HepG2 (cell line): ENCODE results near the gene PPOX. TPM values are rescaled to one million over a fixed set of nuclear protein-coding genes. Genes with fewer than 3 reads are reported as not detected.

Experiments used
- ATF7 ChIP-seq, 2 experiments: fragments of 450-650 bp in 1 of 2; sonication (generic) in 1 of 2; formaldehyde crosslinking in 1 of 2; IDR thresholded peaks; 2 replicates each; pipeline versions ENCODE4 v1.4.0 to v1.6.1; 2016 to 2020; ENCODE audit warnings: antibody characterized with exemption in 1 of 2, mild to moderate bottlenecking in 1 of 2, missing genetic modification reagents in 1 of 2
- DBP ChIP-seq: sonication (generic); formaldehyde crosslinking; IDR thresholded peaks from 2 replicates; pipeline ENCODE4 v1.4.0; 2020; ENCODE audit warnings: missing genetic modification reagents; ENCODE audit errors: not compliant biosample characterization
- ETV5 ChIP-seq: IDR thresholded peaks from 2 replicates; pipeline ENCODE4 v1.6.1; 2018; ENCODE audit warnings: missing biosample characterization, missing genetic modification reagents, inconsistent platforms, borderline replicate concordance
- HNRNPH1 ChIP-seq: fragments of 200-400 bp; formaldehyde crosslinking; optimal IDR thresholded peaks from 2 replicates; pipeline ENCODE3; 2017; ENCODE audit warnings: mild to moderate bottlenecking, low read depth, low read length
- HOXD1 ChIP-seq: sonication (generic); formaldehyde crosslinking; IDR thresholded peaks from 2 replicates; pipeline ENCODE4 v1.5.0; 2020; ENCODE audit warnings: missing genetic modification reagents
- IRX3 ChIP-seq: sonication (generic); formaldehyde crosslinking; IDR thresholded peaks from 2 replicates; pipeline ENCODE4 v1.8.1; 2023; ENCODE audit warnings: mild to moderate bottlenecking, low read depth, missing genetic modification reagents, borderline replicate concordance
- NR1H2 ChIP-seq: sonication (generic); formaldehyde crosslinking; IDR thresholded peaks from 2 replicates; pipeline ENCODE4 v1.8.1; 2022; ENCODE audit warnings: low read depth, missing genetic modification reagents, borderline replicate concordance
- PRDM10 ChIP-seq: sonication (generic); formaldehyde crosslinking; IDR thresholded peaks from 2 replicates; pipeline ENCODE4 v1.4.0; 2020; ENCODE audit warnings: low read depth, missing genetic modification reagents
- SP140L ChIP-seq: sonication (generic); formaldehyde crosslinking; IDR thresholded peaks from 2 replicates; pipeline ENCODE4 v1.4.0; 2020; ENCODE audit warnings: missing genetic modification reagents, borderline replicate concordance
- SRSF4 ChIP-seq: fragments of 200-400 bp; formaldehyde crosslinking; IDR thresholded peaks from one replicate; pipeline ENCODE4 v1.6.1; 2018; ENCODE audit warnings: mild to moderate bottlenecking, low read depth, low read length, moderate library complexity; ENCODE audit not compliant: poor library complexity, severe bottlenecking
- ZBTB21 ChIP-seq: sonication (generic); formaldehyde crosslinking; IDR thresholded peaks from 2 replicates; pipeline ENCODE4 v1.4.0; 2020; ENCODE audit warnings: missing genetic modification reagents
- ZNF280D ChIP-seq: sonication (generic); formaldehyde crosslinking; IDR thresholded peaks from 2 replicates; pipeline ENCODE4 v1.5.1; 2020; ENCODE audit warnings: mild to moderate bottlenecking, missing genetic modification reagents
- ZNF556 ChIP-seq: sonication (generic); formaldehyde crosslinking; IDR thresholded peaks from 2 replicates; pipeline ENCODE4 v1.4.0; 2020; ENCODE audit warnings: mild to moderate bottlenecking, missing genetic modification reagents, borderline replicate concordance
- polyA plus RNA-seq, 8 experiments: library from polyadenylated mRNA; depleted of rRNA in 3 of 8; stranded (reverse) in 7 of 8; unstranded in 1 of 8; fragments of >200 nt; fragmentation: Illumina TruSeq in 4 of 8; extraction: Trizol in 4 of 8; gene quantifications; 2 replicates each; pipeline versions ENCODE4 v1.2.1 to v1.2.3, GENCODE V29; 2011 to 2016; ENCODE audit warnings: low read depth in 4 of 8, missing spikeins in 1 of 8, mixed read lengths in 1 of 8; ENCODE audit not compliant: insufficient read depth in 1 of 8
- total RNA-seq, 5 experiments: library from RNA; depleted of rRNA; stranded (reverse); fragments of >200 nt; fragmentation: Illumina TruSeq; extraction: Trizol; gene quantifications; 2 replicates each; pipeline ENCODE4 v1.2.3, GENCODE V29; 2016; ENCODE audit warnings: low read depth in 1 of 5
- TF ChIP-seq, protein P1 (sequence below): sonication (generic); formaldehyde crosslinking; IDR thresholded peaks from 2 replicates; pipeline ENCODE4 v1.8.0; 2022; ENCODE audit warnings: mild to moderate bottlenecking, missing genetic modification reagents, moderate library complexity
- TF ChIP-seq, protein P2 (sequence below): IDR thresholded peaks from 2 replicates; pipeline ENCODE4 v1.4.0; 2020; ENCODE audit warnings: mild to moderate bottlenecking, missing genetic modification reagents

The PPOX gene
- total and polyA plus RNA-seq, 2 of the 13 experiments (the other 11 are each of a cell fraction or from before 2014, with no cell fraction given) = 15.5 to 27.7 TPM

GRCh38 chr1:161132410-161133219, 33.6 kb upstream of the PPOX start, which contains the start of gene DEDD (continued):
- TF ChIP-seq, protein P1, sequence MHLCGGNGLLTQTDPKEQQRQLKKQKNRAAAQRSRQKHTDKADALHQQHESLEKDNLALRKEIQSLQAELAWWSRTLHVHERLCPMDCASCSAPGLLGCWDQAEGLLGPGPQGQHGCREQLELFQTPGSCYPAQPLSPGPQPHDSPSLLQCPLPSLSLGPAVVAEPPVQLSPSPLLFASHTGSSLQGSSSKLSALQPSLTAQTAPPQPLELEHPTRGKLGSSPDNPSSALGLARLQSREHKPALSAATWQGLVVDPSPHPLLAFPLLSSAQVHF (CRISPR knock-in tag) = no peak
- TF ChIP-seq PRDM10 (CRISPR knock-in tag) = no peak
- TF ChIP-seq DBP (CRISPR knock-in tag) = no peak
- peak; percentile 56; the same call in 1 of the 2 replicates for TF ChIP-seq ZNF556 (CRISPR knock-in tag)
- TF ChIP-seq, protein P2, sequence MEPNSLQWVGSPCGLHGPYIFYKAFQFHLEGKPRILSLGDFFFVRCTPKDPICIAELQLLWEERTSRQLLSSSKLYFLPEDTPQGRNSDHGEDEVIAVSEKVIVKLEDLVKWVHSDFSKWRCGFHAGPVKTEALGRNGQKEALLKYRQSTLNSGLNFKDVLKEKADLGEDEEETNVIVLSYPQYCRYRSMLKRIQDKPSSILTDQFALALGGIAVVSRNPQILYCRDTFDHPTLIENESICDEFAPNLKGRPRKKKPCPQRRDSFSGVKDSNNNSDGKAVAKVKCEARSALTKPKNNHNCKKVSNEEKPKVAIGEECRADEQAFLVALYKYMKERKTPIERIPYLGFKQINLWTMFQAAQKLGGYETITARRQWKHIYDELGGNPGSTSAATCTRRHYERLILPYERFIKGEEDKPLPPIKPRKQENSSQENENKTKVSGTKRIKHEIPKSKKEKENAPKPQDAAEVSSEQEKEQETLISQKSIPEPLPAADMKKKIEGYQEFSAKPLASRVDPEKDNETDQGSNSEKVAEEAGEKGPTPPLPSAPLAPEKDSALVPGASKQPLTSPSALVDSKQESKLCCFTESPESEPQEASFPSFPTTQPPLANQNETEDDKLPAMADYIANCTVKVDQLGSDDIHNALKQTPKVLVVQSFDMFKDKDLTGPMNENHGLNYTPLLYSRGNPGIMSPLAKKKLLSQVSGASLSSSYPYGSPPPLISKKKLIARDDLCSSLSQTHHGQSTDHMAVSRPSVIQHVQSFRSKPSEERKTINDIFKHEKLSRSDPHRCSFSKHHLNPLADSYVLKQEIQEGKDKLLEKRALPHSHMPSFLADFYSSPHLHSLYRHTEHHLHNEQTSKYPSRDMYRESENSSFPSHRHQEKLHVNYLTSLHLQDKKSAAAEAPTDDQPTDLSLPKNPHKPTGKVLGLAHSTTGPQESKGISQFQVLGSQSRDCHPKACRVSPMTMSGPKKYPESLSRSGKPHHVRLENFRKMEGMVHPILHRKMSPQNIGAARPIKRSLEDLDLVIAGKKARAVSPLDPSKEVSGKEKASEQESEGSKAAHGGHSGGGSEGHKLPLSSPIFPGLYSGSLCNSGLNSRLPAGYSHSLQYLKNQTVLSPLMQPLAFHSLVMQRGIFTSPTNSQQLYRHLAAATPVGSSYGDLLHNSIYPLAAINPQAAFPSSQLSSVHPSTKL (CRISPR knock-in tag) = peak; percentile 12; the same call in 1 of the 2 replicates
- TF ChIP-seq ZNF280D (CRISPR knock-in tag) = no peak
- no peak for TF ChIP-seq HOXD1 (CRISPR knock-in tag)
- 0 out of 2 replicates have a peak, but pooled peaks have one; percentile 46 for TF ChIP-seq IRX3
- TF ChIP-seq ZBTB21 (CRISPR knock-in tag) = no peak
- TF ChIP-seq SP140L = no peak
- no peak for TF ChIP-seq HNRNPH1
- no peak for TF ChIP-seq ETV5
- no peak for TF ChIP-seq NR1H2 (CRISPR knock-in tag)
- TF ChIP-seq SRSF4 = no peak
- TF ChIP-seq ATF7 (IDR thresholded peaks at IDR 0.05) = no peak
- TF ChIP-seq ATF7 (CRISPR knock-in tag; IDR thresholded peaks at IDR 0.05) = no peak
